ENCODE results near the gene RNF13. TPM values are rescaled to one million over a fixed set of nuclear protein-coding genes. Genes with fewer than 3 reads are reported as not detected.
"Not testable (repeated sequence)": the region's sequence is repeated elsewhere in the genome, so short reads cannot be mapped to it uniquely, and the experiment has no call there.

Gene RNF13
- total RNA-seq, 1 experiment from 2014 or later = 28.9 TPM

DNA sequence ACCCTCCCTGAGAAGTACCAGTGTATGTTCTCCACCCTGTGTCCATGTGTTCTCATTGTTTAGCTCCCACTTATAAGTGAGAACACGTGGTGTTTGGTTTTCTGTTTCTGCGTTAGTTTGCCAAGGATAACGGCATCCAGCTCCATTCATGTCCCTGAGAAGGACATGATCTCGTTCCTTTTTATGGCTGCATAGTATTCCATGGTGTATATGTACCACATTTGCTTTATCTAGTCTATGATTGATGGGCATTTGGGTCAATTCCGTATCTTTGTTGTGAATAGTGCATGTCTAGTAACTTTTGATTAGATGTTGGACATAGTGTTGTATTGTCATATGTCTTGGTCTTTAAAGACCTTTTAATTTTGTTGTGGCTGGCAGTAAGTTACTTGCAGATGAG lies 70.8 kb downstream of the RNF13 start:
- H3K9me3 Mint-ChIP-seq = peaks cover 11% of the 10 kb centered on the region
- H3K27ac Mint-ChIP-seq; H3K27me3 Mint-ChIP-seq (ENCODE audit: low read depth); ATAC-seq; H3K36me3 Mint-ChIP-seq; H3K4me1 Mint-ChIP-seq; DNase-seq (ENCODE audit: low spot score); H3K4me3 Mint-ChIP-seq: not testable (repeated sequence)
- CTCF ChIA-PET = interaction anchor here (1.0 kb wide), 1 partner anchor 300 kb away, joined by 3 read pairs; no protein-coding TSS in a partner anchor
- POLR2A ChIA-PET = interaction anchor here (1.0 kb wide), 1 partner anchor 86 kb away, joined by 3 read pairs; the partner anchor contains the start of gene PFN2

DNA sequence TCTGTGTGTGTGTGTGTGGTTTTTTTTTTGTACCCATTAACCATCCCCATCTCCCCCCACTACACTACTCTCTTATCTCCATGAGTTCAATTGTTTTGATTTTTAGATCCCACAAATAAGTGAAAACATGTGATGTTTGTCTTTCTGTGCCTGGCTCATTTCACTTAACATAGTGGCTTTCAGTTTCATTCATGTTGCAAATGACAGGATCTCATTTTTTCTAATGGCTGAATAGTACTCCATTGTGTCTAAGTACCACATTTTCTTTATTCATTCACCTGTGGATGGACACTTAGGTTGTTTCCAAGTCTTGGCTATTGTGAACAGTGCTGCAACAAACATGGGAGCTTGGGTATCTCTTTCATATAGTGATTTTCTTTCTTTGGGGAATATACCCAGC lies 71.8 kb downstream of the RNF13 start:
- H3K27ac Mint-ChIP-seq = not testable (repeated sequence)
- ChIA-PET CTCF (interaction anchor here (1.0 kb wide), 1 partner anchor 299 kb away, joined by 3 read pairs; no protein-coding TSS in a partner anchor), POLR2A (interaction anchor here (1.0 kb wide), 1 partner anchor 86 kb away, joined by 3 read pairs; the partner anchor contains the start of gene PFN2)

DNA sequence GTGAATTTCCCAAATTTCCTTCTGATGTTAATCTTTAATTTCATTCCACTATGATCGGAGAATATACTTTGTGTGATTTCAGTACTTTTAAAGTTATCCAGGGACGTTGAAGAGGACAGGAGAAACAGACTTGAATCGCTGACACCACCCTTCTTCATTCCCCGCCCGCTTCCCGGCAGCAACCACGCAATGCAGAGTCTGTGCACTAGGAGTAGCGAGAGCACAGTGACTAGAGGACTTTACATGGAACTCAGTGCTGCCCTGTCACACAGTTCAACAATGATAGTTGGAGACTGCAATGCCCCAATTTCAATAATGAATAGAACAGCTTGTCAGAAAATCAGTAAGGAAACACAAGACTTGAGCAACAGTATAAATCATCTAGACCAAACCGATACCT lies 73.9 kb downstream of the RNF13 start:
- CTCF ChIA-PET = no interaction called here
- Mint-ChIP-seq H3K9me3 (peaks cover 11% of the 10 kb centered on the region), H3K36me3 (peaks cover 7% of the 10 kb centered on the region), H3K27me3 (ENCODE audit: low read depth) (no peaks in the 10 kb centered on the region), H3K27ac (no peak overlapping the region), H3K4me3 (no peak overlapping the region), H3K4me1 (no peaks in the 10 kb centered on the region)
- TF ChIP-seq SP1 (CRISPR knock-in tag; conservative IDR thresholded peaks at IDR 0.05) = no peak
- TF ChIP-seq, protein P1, sequence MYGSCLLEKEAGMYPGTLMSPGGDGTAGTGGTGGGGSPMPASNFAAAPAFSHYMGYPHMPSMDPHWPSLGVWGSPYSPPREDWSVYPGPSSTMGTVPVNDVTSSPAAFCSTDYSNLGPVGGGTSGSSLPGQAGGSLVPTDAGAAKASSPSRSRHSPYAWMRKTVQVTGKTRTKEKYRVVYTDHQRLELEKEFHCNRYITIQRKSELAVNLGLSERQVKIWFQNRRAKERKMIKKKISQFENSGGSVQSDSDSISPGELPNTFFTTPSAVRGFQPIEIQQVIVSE (CRISPR knock-in tag; IDR thresholded peaks at IDR 0.05; ENCODE audit: borderline replicate concordance) = no peak
- no peak for TF ChIP-seq ZNF396 (CRISPR knock-in tag; IDR thresholded peaks at IDR 0.05; ENCODE audit: borderline replicate concordance)
- TF ChIP-seq GTF2I (CRISPR knock-in tag; conservative IDR thresholded peaks at IDR 0.05) = no peak
- TF ChIP-seq, protein P2, sequence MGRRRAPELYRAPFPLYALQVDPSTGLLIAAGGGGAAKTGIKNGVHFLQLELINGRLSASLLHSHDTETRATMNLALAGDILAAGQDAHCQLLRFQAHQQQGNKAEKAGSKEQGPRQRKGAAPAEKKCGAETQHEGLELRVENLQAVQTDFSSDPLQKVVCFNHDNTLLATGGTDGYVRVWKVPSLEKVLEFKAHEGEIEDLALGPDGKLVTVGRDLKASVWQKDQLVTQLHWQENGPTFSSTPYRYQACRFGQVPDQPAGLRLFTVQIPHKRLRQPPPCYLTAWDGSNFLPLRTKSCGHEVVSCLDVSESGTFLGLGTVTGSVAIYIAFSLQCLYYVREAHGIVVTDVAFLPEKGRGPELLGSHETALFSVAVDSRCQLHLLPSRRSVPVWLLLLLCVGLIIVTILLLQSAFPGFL (CRISPR knock-in tag; IDR thresholded peaks at IDR 0.05; ENCODE audit: borderline replicate concordance) = no peak
- TF ChIP-seq ZNF219 (CRISPR knock-in tag; IDR thresholded peaks at IDR 0.05; ENCODE audit: borderline replicate concordance) = no peak
- no peak for TF ChIP-seq ETV6 (CRISPR knock-in tag; IDR thresholded peaks at IDR 0.05)
- TF ChIP-seq SMAD4 (CRISPR knock-in tag; IDR thresholded peaks at IDR 0.05) = no peak
- TF ChIP-seq ZNF416 (CRISPR knock-in tag; IDR thresholded peaks at IDR 0.05) = no peak
- TF ChIP-seq CBFB (CRISPR knock-in tag; IDR thresholded peaks at IDR 0.05; ENCODE audit: low read depth) = no peak
- TF ChIP-seq ZNF121 (CRISPR knock-in tag; IDR thresholded peaks at IDR 0.05) = no peak
- no peak for TF ChIP-seq GABPB1 (CRISPR knock-in tag; IDR thresholded peaks at IDR 0.05)
- TF ChIP-seq, protein P3, sequence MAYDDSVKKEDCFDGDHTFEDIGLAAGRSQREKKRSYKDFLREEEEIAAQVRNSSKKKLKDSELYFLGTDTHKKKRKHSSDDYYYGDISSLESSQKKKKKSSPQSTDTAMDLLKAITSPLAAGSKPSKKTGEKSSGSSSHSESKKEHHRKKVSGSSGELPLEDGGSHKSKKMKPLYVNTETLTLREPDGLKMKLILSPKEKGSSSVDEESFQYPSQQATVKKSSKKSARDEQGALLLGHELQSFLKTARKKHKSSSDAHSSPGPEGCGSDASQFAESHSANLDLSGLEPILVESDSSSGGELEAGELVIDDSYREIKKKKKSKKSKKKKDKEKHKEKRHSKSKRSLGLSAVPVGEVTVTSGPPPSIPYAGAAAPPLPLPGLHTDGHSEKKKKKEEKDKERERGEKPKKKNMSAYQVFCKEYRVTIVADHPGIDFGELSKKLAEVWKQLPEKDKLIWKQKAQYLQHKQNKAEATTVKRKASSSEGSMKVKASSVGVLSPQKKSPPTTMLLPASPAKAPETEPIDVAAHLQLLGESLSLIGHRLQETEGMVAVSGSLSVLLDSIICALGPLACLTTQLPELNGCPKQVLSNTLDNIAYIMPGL (CRISPR knock-in tag; IDR thresholded peaks at IDR 0.05) = no peak
- no peak for TF ChIP-seq NR2C2 (CRISPR knock-in tag; IDR thresholded peaks at IDR 0.05)
- no peak for TF ChIP-seq FOXJ3 (CRISPR knock-in tag; IDR thresholded peaks at IDR 0.05; ENCODE audit: borderline replicate concordance)
- TF ChIP-seq, protein P4, sequence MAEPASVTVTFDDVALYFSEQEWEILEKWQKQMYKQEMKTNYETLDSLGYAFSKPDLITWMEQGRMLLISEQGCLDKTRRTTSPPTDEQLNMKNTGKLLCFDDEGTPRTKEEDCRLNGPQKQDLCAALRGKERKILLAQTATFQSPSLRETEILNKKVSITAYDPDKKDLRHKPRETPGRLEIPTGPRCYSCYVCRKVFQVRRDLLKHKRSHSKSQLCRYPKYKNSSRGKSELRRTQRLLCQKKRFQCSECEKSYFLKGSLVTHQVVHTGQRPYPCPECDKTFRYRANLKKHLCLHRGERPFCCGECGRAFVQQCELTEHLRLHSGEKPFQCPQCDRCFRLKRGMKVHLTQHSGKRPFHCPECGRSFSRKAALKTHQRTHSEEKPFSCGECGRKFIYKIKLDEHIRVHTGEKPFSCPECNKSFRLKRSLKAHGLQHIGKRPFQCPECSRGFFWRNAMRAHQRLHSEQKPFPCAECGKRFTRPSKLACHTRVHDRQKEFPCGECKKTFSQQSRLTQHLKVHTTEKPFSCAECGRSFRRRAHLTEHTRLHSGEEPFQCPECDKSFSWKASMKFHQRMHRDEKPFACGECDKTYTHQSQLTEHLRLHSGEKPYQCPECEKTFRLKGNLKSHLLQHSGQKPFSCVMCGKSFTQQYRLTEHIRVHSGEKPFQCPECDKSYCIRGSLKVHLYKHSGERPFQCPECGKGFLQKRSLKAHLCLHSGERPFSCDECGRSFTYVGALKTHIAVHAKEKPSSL (CRISPR knock-in tag; conservative IDR thresholded peaks at IDR 0.05) = no peak
- TF ChIP-seq TCF7 (CRISPR knock-in tag; IDR thresholded peaks at IDR 0.05; ENCODE audit: low read depth) = no peak
- DNase-seq (ENCODE audit: low spot score) (peak; percentile 28), ATAC-seq (peak; percentile 91)
- POLR2A ChIA-PET = no interaction called here

More for the DNA sequence above, 71.8 kb downstream of the RNF13 start:
- not testable (repeated sequence) for DNase-seq (ENCODE audit: low spot score); ATAC-seq; H3K4me1 Mint-ChIP-seq; H3K36me3 Mint-ChIP-seq; H3K27me3 Mint-ChIP-seq (ENCODE audit: low read depth); H3K4me3 Mint-ChIP-seq
- peaks cover 11% of the 10 kb centered on the region for H3K9me3 Mint-ChIP-seq

Measured in WTC11 (cell line).